ENCODE measurements around the gene MAMSTR.

The MAMSTR gene

GRCh38 chr19:48676487-48676886, 43.0 kb downstream of the MAMSTR start:
- TF ChIP-seq GATA1 (IDR thresholded peaks at IDR 0.05; ENCODE audit: low read depth, low read length) (no peak), POLR2A (IDR thresholded peaks at IDR 0.05; ENCODE audit: low read length) (no peak)

GRCh38 chr19:48674921-48675824, 44.4 kb downstream of the MAMSTR start:
- no peak for TF ChIP-seq POLR2A (IDR thresholded peaks at IDR 0.05; ENCODE audit: low read length)
- TF ChIP-seq GATA1 (IDR thresholded peaks at IDR 0.05; ENCODE audit: low read depth, low read length), result no peak
- DNase-seq, result peak; percentile 82 to 90

More at GRCh38 chr19:48676487-48676886, 43.0 kb downstream of the MAMSTR start:
- DNase-seq, result no peak

- no peak for TF ChIP-seq GATA1 (IDR thresholded peaks at IDR 0.05; ENCODE audit: low read depth, low read length)
- TF ChIP-seq POLR2A (IDR thresholded peaks at IDR 0.05; ENCODE audit: low read length), result no peak
- DNase-seq, result no peak
Observed at GRCh38 chr19:48674216-48674809, 45.2 kb downstream of the MAMSTR start.

- no peak for DNase-seq
- TF ChIP-seq POLR2A (IDR thresholded peaks at IDR 0.05; ENCODE audit: low read length) (no peak), GATA1 (IDR thresholded peaks at IDR 0.05; ENCODE audit: low read depth, low read length) (no peak)
Observed at GRCh38 chr19:48673436-48674100, 46.0 kb downstream of the MAMSTR start.

- TF ChIP-seq GATA1 (IDR thresholded peaks at IDR 0.05; ENCODE audit: low read depth, low read length), result no peak
- no peak for TF ChIP-seq POLR2A (IDR thresholded peaks at IDR 0.05; ENCODE audit: low read length)
- DNase-seq, result no peak
Observed at GRCh38 chr19:48672994-48673393, 46.5 kb downstream of the MAMSTR start, which contains the start of gene NTN5. Gene NTN5 (minus strand): TSS chr19:48673017. CDS start chr19:48670986, 2,031 bp downstream.

- DNase-seq, result no peak
- TF ChIP-seq GATA1 (IDR thresholded peaks at IDR 0.05; ENCODE audit: low read depth, low read length) (no peak), POLR2A (IDR thresholded peaks at IDR 0.05; ENCODE audit: low read length) (no peak)
Observed at GRCh38 chr19:48671446-48671995, 48.0 kb downstream of the MAMSTR start.

GRCh38 chr19:48670699-48671445, 48.7 kb downstream of the MAMSTR start:
- DNase-seq, result no peak
- TF ChIP-seq POLR2A (IDR thresholded peaks at IDR 0.05; ENCODE audit: low read length) (no peak), GATA1 (IDR thresholded peaks at IDR 0.05; ENCODE audit: low read depth, low read length) (no peak)

GRCh38 chr19:48669903-48670668, 49.4 kb downstream of the MAMSTR start:
- TF ChIP-seq GATA1 (IDR thresholded peaks at IDR 0.05; ENCODE audit: low read depth, low read length) (no peak), POLR2A (IDR thresholded peaks at IDR 0.05; ENCODE audit: low read length) (no peak)
- no peak for DNase-seq

- TF ChIP-seq POLR2A (IDR thresholded peaks at IDR 0.05; ENCODE audit: low read length) (no peak), GATA1 (IDR thresholded peaks at IDR 0.05; ENCODE audit: low read depth, low read length) (no peak)
- no peak for DNase-seq
Observed at GRCh38 chr19:48668761-48669160, 50.8 kb downstream of the MAMSTR start.

GRCh38 chr19:48668332-48668731, 51.2 kb downstream of the MAMSTR start:
- DNase-seq, result no peak
- TF ChIP-seq GATA1 (IDR thresholded peaks at IDR 0.05; ENCODE audit: low read depth, low read length), result no peak
- TF ChIP-seq POLR2A (IDR thresholded peaks at IDR 0.05; ENCODE audit: low read length), result no peak

- no peak for DNase-seq
- TF ChIP-seq POLR2A (IDR thresholded peaks at IDR 0.05; ENCODE audit: low read length) (no peak), GATA1 (IDR thresholded peaks at IDR 0.05; ENCODE audit: low read depth, low read length) (no peak)
Observed at GRCh38 chr19:48665786-48666185, 53.7 kb downstream of the MAMSTR start.

GRCh38 chr19:48664476-48664875, 55.0 kb downstream of the MAMSTR start:
- TF ChIP-seq POLR2A (IDR thresholded peaks at IDR 0.05; ENCODE audit: low read length), result no peak
- TF ChIP-seq GATA1 (IDR thresholded peaks at IDR 0.05; ENCODE audit: low read depth, low read length), result no peak
- no peak for DNase-seq

All from erythroblast (primary cell).